Measurements from ENCODE around the gene PRKCZ.

The PRKCZ gene

GRCh38 chr1:2189459-2190425 is 139.5 kb downstream of the PRKCZ start:
- H3K4me1 ChIP-seq (ENCODE audit: insufficient read depth, poor library complexity, severe bottlenecking) = no peaks in the 10 kb centered on the region
- no peaks in the 10 kb centered on the region for H3K9me3 ChIP-seq (ENCODE audit: severe bottlenecking)
- H3K27me3 ChIP-seq (ENCODE audit: insufficient read depth, poor library complexity, severe bottlenecking) = no peaks in the 10 kb centered on the region
- H3K27ac ChIP-seq (ENCODE audit: poor library complexity, severe bottlenecking) = peak overlapping the region; percentile 65
- peaks cover 9% of the 10 kb centered on the region; the same call in 1 of the 2 replicates for H3K36me3 ChIP-seq (ENCODE audit: low read depth)
- ATAC-seq (ENCODE audit: low read depth) (peak; percentile 90), DNase-seq (ENCODE audit: low spot score) (peak; percentile 97)
- TF ChIP-seq CTCF (IDR thresholded peaks at IDR 0.05; ENCODE audit: poor library complexity, severe bottlenecking) = no peak
- H3K4me3 ChIP-seq (ENCODE audit: severe bottlenecking) = peak overlapping the region; percentile 38

- peaks cover 3% of the 10 kb centered on the region; the same call in 1 of the 2 replicates for H3K36me3 ChIP-seq (ENCODE audit: low read depth)
- peak overlapping the region; percentile 65 for H3K27ac ChIP-seq (ENCODE audit: poor library complexity, severe bottlenecking)
- ATAC-seq (ENCODE audit: low read depth) = no peak
- no peaks in the 10 kb centered on the region for H3K27me3 ChIP-seq (ENCODE audit: insufficient read depth, poor library complexity, severe bottlenecking)
- TF ChIP-seq CTCF (IDR thresholded peaks at IDR 0.05; ENCODE audit: poor library complexity, severe bottlenecking) = no peak
- no peaks in the 10 kb centered on the region for H3K9me3 ChIP-seq (ENCODE audit: severe bottlenecking)
- H3K4me1 ChIP-seq (ENCODE audit: insufficient read depth, poor library complexity, severe bottlenecking) = no peaks in the 10 kb centered on the region
- H3K4me3 ChIP-seq (ENCODE audit: severe bottlenecking) = no peak overlapping the region
- DNase-seq (ENCODE audit: low spot score) = no peak
Measured at GRCh38 chr1:2190491-2190976, 140.3 kb downstream of the PRKCZ start.

GRCh38 chr1:2192031-2192995 is 142.1 kb downstream of the PRKCZ start:
- no peak for TF ChIP-seq CTCF (IDR thresholded peaks at IDR 0.05; ENCODE audit: poor library complexity, severe bottlenecking)
- H3K27ac ChIP-seq (ENCODE audit: poor library complexity, severe bottlenecking) = peak overlapping the region; percentile 62
- H3K4me3 ChIP-seq (ENCODE audit: severe bottlenecking) = no peak overlapping the region
- H3K4me1 ChIP-seq (ENCODE audit: insufficient read depth, poor library complexity, severe bottlenecking) = no peaks in the 10 kb centered on the region
- no peaks in the 10 kb centered on the region for H3K27me3 ChIP-seq (ENCODE audit: insufficient read depth, poor library complexity, severe bottlenecking)
- no peaks in the 10 kb centered on the region for H3K9me3 ChIP-seq (ENCODE audit: severe bottlenecking)
- DNase-seq (ENCODE audit: low spot score) = no peak
- no peaks in the 10 kb centered on the region; the same call in 1 of the 2 replicates for H3K36me3 ChIP-seq (ENCODE audit: low read depth)
- ATAC-seq (ENCODE audit: low read depth) = no peak

DNA sequence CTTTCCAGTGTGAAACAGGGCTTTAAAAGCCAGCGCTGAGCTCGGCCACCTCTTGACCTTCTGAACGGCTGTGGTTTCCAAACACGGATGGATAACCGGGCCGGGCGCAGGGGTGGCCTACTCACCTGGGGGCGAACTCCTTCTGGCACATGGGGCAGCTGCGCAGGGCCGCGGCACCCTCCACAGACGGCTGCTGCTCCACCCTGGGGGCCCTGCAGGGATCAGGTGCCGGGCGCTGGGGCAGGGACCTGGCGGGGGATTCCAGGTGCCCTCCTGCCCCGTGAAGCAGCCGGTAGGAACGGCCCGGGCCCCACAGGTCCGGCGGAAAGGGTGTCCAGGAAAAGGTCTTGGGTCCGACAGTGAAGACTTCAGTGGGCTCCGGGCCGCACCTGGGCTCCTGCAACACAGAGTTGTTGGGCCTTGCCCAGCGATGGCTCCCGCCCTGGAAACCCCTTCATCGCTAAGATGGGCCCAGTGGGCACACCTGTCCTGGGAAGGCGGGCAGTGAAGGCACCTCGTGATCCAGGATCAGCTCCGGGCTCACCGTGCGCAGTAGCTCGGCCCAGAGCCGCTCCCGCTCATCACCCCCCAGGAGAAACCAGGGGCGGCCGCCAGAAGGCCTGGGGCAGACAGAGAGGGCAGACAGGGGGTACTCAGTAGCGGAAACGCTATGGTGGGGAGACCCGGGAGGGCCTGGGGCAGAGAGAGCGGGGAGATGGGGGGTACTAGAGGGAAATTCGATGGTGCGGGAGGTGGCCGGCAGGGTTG is 143.5 kb downstream of the PRKCZ start:
- Histone ChIP-seq H3K9me3 (ENCODE audit: severe bottlenecking) (no peaks in the 10 kb centered on the region), H3K36me3 (ENCODE audit: low read depth) (no peaks in the 10 kb centered on the region; the same call in 1 of the 2 replicates), H3K4me1 (ENCODE audit: insufficient read depth, poor library complexity, severe bottlenecking) (no peaks in the 10 kb centered on the region), H3K27ac (ENCODE audit: poor library complexity, severe bottlenecking) (peak overlapping the region; percentile 62), H3K4me3 (ENCODE audit: severe bottlenecking) (peak overlapping the region; percentile 81), H3K27me3 (ENCODE audit: insufficient read depth, poor library complexity, severe bottlenecking) (no peaks in the 10 kb centered on the region)
- ATAC-seq (ENCODE audit: low read depth) (no peak), DNase-seq (ENCODE audit: low spot score) (no peak)
- no peak for TF ChIP-seq CTCF (IDR thresholded peaks at IDR 0.05; ENCODE audit: poor library complexity, severe bottlenecking)
